ENCODE data around the gene SNRPB2. TPM values are rescaled to one million over a fixed set of nuclear protein-coding genes. Genes with fewer than 3 reads are reported as not detected.

The SNRPB2 gene
- total and polyA plus RNA-seq, 2 donors (not counting 1 experiment from before 2014, with no cell fraction given) = 40.8 to 101 TPM

DNA sequence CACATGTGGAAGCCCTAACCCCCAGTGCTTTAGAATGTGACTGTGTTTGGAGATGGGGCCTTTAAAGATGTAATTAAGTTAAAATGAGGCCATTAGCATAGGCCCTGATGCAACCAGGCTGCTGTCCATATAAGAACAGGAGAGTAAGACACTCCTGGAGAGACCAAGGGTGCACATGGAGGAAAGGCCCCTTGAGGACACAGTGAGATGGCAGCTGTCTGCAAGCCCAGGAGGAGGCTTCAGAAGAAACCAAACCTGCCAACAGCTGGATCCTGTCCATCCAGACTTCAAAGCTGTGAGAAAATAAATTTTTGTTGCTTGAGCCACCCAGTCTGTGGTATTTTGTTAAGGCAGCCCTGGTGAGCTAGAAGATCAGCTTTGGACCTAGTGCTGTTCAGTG, 16.8 kb upstream of the SNRPB2 start:
- Histone ChIP-seq H3K9me3 (ENCODE audit: control insufficient read depth, insufficient read depth, low read depth, low read length) (no peaks in the 10 kb centered on the region), H3K36me3 (ENCODE audit: control insufficient read depth, insufficient read depth, low read length) (no peaks in the 10 kb centered on the region), H3K79me2 (ENCODE audit: control insufficient read depth, insufficient read depth, low read length) (no peaks in the 10 kb centered on the region), H3K4me3 (replicated peaks in 1 of 4; ENCODE audit: control extremely low read depth in 1 of 4, insufficient read depth in 1 of 4, low read depth in 3 of 4, low read length in 4 of 4) (no peak overlapping the region), H3K27ac (ENCODE audit: insufficient read depth, low read length) (no peak overlapping the region), H3K4me2 (ENCODE audit: extremely low read depth, insufficient read depth, low read length) (no peak overlapping the region), H3K27me3 (ENCODE audit: control insufficient read depth, insufficient read depth, low read length) (peaks cover 5% of the 10 kb centered on the region), H2AFZ (ENCODE audit: low read length) (no peak overlapping the region), H3K9ac (ENCODE audit: insufficient read depth, low read length) (no peak overlapping the region), H3K4me1 (ENCODE audit: control insufficient read depth, extremely low read depth, insufficient read depth, low read length) (no peaks in the 10 kb centered on the region), H4K20me1 (ENCODE audit: control insufficient read depth, extremely low read depth, insufficient read depth, low read length) (no peaks in the 10 kb centered on the region)
- no peak for TF ChIP-seq EZH2 (IDR thresholded peaks at IDR 0.05; ENCODE audit: low read length, missing control alignments)
- no peak for TF ChIP-seq CTCF (conservative IDR thresholded peaks at IDR 0.05 in 1 of 2, IDR thresholded peaks at IDR 0.05 in 1 of 2; ENCODE audit: low read depth in 1 of 2, low read length in 2 of 2)
- DNase-seq (ENCODE audit: low read depth in 2 of 2) = no peak

GRCh38 chr20:16714242-16714641, 15.6 kb upstream of the SNRPB2 start:
- Histone ChIP-seq H3K79me2 (ENCODE audit: control insufficient read depth, insufficient read depth, low read length) (no peaks in the 10 kb centered on the region), H3K9me3 (ENCODE audit: control insufficient read depth, insufficient read depth, low read depth, low read length) (no peaks in the 10 kb centered on the region), H3K27me3 (ENCODE audit: control insufficient read depth, insufficient read depth, low read length) (peaks cover 5% of the 10 kb centered on the region), H3K36me3 (ENCODE audit: control insufficient read depth, insufficient read depth, low read length) (no peaks in the 10 kb centered on the region), H4K20me1 (ENCODE audit: control insufficient read depth, extremely low read depth, insufficient read depth, low read length) (no peaks in the 10 kb centered on the region), H3K4me3 (replicated peaks in 1 of 4; ENCODE audit: control extremely low read depth in 1 of 4, insufficient read depth in 1 of 4, low read depth in 3 of 4, low read length in 4 of 4) (no peak overlapping the region), H3K27ac (ENCODE audit: insufficient read depth, low read length) (no peak overlapping the region), H3K4me1 (ENCODE audit: control insufficient read depth, extremely low read depth, insufficient read depth, low read length) (no peaks in the 10 kb centered on the region), H3K9ac (ENCODE audit: insufficient read depth, low read length) (no peak overlapping the region), H2AFZ (ENCODE audit: low read length) (no peak overlapping the region), H3K4me2 (ENCODE audit: extremely low read depth, insufficient read depth, low read length) (no peak overlapping the region)
- no peak for DNase-seq (ENCODE audit: low read depth in 2 of 2)
- TF ChIP-seq EZH2 (IDR thresholded peaks at IDR 0.05; ENCODE audit: low read length, missing control alignments) (no peak), CTCF (conservative IDR thresholded peaks at IDR 0.05 in 1 of 2, IDR thresholded peaks at IDR 0.05 in 1 of 2; ENCODE audit: low read depth in 1 of 2, low read length in 2 of 2) (no peak)

- H3K4me1 ChIP-seq (ENCODE audit: control insufficient read depth, extremely low read depth, insufficient read depth, low read length) = no peaks in the 10 kb centered on the region
- no peaks in the 10 kb centered on the region for H3K79me2 ChIP-seq (ENCODE audit: control insufficient read depth, insufficient read depth, low read length)
- no peaks in the 10 kb centered on the region for H4K20me1 ChIP-seq (ENCODE audit: control insufficient read depth, extremely low read depth, insufficient read depth, low read length)
- no peak for DNase-seq (ENCODE audit: low read depth in 2 of 2)
- H3K36me3 ChIP-seq (ENCODE audit: control insufficient read depth, insufficient read depth, low read length) = no peaks in the 10 kb centered on the region
- H3K9ac ChIP-seq (ENCODE audit: insufficient read depth, low read length) = no peak overlapping the region
- no peak overlapping the region for H2AFZ ChIP-seq (ENCODE audit: low read length)
- no peak overlapping the region for H3K4me3 ChIP-seq (replicated peaks in 1 of 4; ENCODE audit: control extremely low read depth in 1 of 4, insufficient read depth in 1 of 4, low read depth in 3 of 4, low read length in 4 of 4)
- H3K4me2 ChIP-seq (ENCODE audit: extremely low read depth, insufficient read depth, low read length) = no peak overlapping the region
- H3K27me3 ChIP-seq (ENCODE audit: control insufficient read depth, insufficient read depth, low read length) = peaks cover 5% of the 10 kb centered on the region
- no peak for TF ChIP-seq CTCF (conservative IDR thresholded peaks at IDR 0.05 in 1 of 2, IDR thresholded peaks at IDR 0.05 in 1 of 2; ENCODE audit: low read depth in 1 of 2, low read length in 2 of 2)
- no peak for TF ChIP-seq EZH2 (IDR thresholded peaks at IDR 0.05; ENCODE audit: low read length, missing control alignments)
- H3K9me3 ChIP-seq (ENCODE audit: control insufficient read depth, insufficient read depth, low read depth, low read length) = no peaks in the 10 kb centered on the region
- H3K27ac ChIP-seq (ENCODE audit: insufficient read depth, low read length) = no peak overlapping the region
These were observed 15.1 kb upstream of the SNRPB2 start for GRCh38 chr20:16714751-16715150.
